Suprapubic skin (tissue), 4 donors: ENCODE data around the gene MCFD2. TPM values are rescaled to one million over a fixed set of nuclear protein-coding genes. Genes with fewer than 3 reads are reported as not detected.

Source experiments
- DNase-seq, 2 donors: peaks; one replicate each; pipeline ENCODE4 v3.0.0-alpha.2; 2019; ENCODE audit warnings: low spot score in 2 of 2
- H3K27ac ChIP-seq: fragments of 200-600 bp; sonication (generic); one replicate; pipeline ENCODE4 v1.5.1; 2019
- H3K27me3 ChIP-seq: fragments of 200-600 bp; sonication (generic); one replicate; pipeline ENCODE4 v1.5.1; 2019
- H3K36me3 ChIP-seq: fragments of 200-600 bp; sonication (generic); one replicate; pipeline ENCODE4 v1.5.1; 2019
- H3K4me1 ChIP-seq: fragments of 200-600 bp; sonication (generic); one replicate; pipeline ENCODE4 v1.5.1; 2019
- H3K4me3 ChIP-seq: fragments of 200-600 bp; sonication (generic); one replicate; pipeline ENCODE4 v1.5.1; 2019; ENCODE audit warnings: mild to moderate bottlenecking
- H3K9me3 ChIP-seq: fragments of 200-600 bp; sonication (generic); one replicate; pipeline ENCODE4 v1.5.1; 2019
- EP300 ChIP-seq: sonication (generic); formaldehyde crosslinking; IDR thresholded peaks from one replicate; pipeline ENCODE4 v1.6.1; 2017; ENCODE audit warnings: antibody characterized with exemption
- POLR2A ChIP-seq, 2 donors: fragments of 450-650 bp; IDR thresholded peaks; one replicate each; pipeline ENCODE4 v1.6.1; 2017; ENCODE audit warnings: antibody characterized with exemption in 2 of 2, mild to moderate bottlenecking in 2 of 2, moderate library complexity in 2 of 2
- POLR2AphosphoS5 ChIP-seq, 3 donors: sonication (generic); formaldehyde crosslinking; IDR thresholded peaks; one replicate each; pipeline ENCODE4 v1.6.1; 2017; ENCODE audit warnings: antibody characterized with exemption in 3 of 3
- WGBS: methylation state at CpG from one replicate; pipeline ENCODE4 v1.1.5; 2018; 5-methylcytosine and 5-hydroxymethylcytosine counted together
- total RNA-seq, 4 donors: library from RNA; depleted of rRNA; stranded (reverse); fragments of >200 nt; gene quantifications; one replicate each; pipeline ENCODE4 v1.1.0, GENCODE V29; 2016
- TF ChIP-seq, protein P1 (sequence below), 2 donors: fragments of 200-600 bp in 1 of 2; fragments of 450-650 bp in 1 of 2; sonication (generic) in 1 of 2; IDR thresholded peaks; one replicate each; pipeline ENCODE4 v1.5.1; 2016 to 2019; ENCODE audit warnings: antibody characterized with exemption in 2 of 2, mild to moderate bottlenecking in 1 of 2, moderate library complexity in 1 of 2

Gene MCFD2
- total RNA-seq, 4 donors from 2014 or later = 40.5 to 42.4 (median 41.6) TPM

DNA sequence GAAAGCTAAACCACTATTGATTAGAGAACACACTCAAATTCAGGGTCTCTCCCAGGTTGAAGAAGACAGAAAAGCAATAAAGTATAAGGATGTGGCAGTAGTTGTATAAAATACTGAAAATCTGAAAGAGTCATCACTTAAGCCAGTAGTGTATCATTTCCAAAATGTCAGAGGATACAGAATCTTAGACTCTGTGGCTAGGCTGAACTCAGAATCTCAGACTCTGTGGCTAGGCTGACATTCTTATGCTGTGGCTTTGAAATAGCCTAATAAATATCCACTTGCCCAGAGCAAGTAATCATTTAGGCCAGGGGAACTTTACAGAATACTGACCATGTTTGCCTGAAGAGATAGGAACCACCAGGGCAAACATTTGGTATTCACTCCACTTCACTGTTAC, 13.1 kb downstream of the MCFD2 start:
- Histone ChIP-seq H3K36me3 (peaks cover 36% of the 10 kb centered on the region), H3K27ac (no peak overlapping the region), H3K4me3 (no peak overlapping the region), H3K4me1 (no peaks in the 10 kb centered on the region), H3K27me3 (no peaks in the 10 kb centered on the region), H3K9me3 (no peaks in the 10 kb centered on the region)
- TF ChIP-seq POLR2A (IDR thresholded peaks at IDR 0.05) (no peak), POLR2AphosphoS5 (IDR thresholded peaks at IDR 0.05) (no peak), EP300 (no peak)
- TF ChIP-seq, protein P1, sequence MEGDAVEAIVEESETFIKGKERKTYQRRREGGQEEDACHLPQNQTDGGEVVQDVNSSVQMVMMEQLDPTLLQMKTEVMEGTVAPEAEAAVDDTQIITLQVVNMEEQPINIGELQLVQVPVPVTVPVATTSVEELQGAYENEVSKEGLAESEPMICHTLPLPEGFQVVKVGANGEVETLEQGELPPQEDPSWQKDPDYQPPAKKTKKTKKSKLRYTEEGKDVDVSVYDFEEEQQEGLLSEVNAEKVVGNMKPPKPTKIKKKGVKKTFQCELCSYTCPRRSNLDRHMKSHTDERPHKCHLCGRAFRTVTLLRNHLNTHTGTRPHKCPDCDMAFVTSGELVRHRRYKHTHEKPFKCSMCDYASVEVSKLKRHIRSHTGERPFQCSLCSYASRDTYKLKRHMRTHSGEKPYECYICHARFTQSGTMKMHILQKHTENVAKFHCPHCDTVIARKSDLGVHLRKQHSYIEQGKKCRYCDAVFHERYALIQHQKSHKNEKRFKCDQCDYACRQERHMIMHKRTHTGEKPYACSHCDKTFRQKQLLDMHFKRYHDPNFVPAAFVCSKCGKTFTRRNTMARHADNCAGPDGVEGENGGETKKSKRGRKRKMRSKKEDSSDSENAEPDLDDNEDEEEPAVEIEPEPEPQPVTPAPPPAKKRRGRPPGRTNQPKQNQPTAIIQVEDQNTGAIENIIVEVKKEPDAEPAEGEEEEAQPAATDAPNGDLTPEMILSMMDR (IDR thresholded peaks at IDR 0.05) = no peak
- DNase-seq = no peak

DNA sequence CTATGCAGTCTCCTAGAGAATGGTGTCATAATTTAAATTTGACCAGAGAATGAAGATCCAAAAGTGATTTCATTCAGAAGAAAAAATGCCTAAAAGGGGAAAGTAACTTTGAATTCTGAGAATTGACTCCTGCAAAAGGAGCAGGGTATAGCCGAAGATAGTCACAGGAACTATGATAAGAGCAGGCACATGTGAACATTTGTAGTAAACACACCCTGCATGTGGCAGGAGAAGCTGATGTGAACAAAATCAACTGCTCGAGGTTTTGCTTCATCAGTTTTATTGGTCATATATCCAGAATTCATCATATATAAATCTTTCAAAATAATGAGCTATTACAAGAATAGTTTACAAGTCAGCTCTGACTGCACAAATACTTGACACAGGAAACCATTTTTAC, 14.0 kb downstream of the MCFD2 start:
- Histone ChIP-seq H3K36me3 (peaks cover 27% of the 10 kb centered on the region), H3K27ac (no peak overlapping the region), H3K4me1 (no peaks in the 10 kb centered on the region), H3K27me3 (no peaks in the 10 kb centered on the region), H3K9me3 (no peaks in the 10 kb centered on the region), H3K4me3 (no peak overlapping the region)
- no peak for DNase-seq
- TF ChIP-seq EP300 (no peak), POLR2A (IDR thresholded peaks at IDR 0.05) (no peak), POLR2AphosphoS5 (IDR thresholded peaks at IDR 0.05) (no peak)
- TF ChIP-seq, protein P1 (IDR thresholded peaks at IDR 0.05) = no peak
- 81% methylated on average over 2 of the region's 2 CpGs for whole genome bisulfite sequencing

DNA sequence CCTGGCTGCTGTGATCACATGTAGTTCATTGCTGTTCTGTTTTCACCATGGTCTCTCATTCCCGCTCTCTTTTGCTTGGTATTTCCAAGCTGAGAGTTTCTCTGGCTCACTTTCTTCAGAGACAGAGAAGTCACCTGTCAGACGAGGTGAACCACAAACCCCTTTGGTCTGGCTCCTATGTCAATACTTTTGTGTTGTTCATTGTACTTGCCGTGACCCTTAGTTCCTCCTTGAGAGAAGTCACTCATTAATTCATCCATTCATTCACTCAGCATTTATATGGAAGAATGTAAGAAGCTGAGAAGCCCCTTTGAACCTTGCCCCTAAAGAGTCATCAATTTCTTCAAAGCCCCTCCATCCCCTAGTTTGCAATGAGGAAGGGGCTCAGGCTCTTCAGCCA, 15.2 kb downstream of the MCFD2 start:
- 79% methylated on average over 3 of the region's 3 CpGs for WGBS
- DNase-seq = no peak
- H3K9me3 ChIP-seq = no peaks in the 10 kb centered on the region
- H3K4me3 ChIP-seq = no peak overlapping the region
- TF ChIP-seq, protein P1 (IDR thresholded peaks at IDR 0.05) = no peak
- TF ChIP-seq EP300 (no peak), POLR2AphosphoS5 (IDR thresholded peaks at IDR 0.05) (no peak), POLR2A (IDR thresholded peaks at IDR 0.05) (no peak)
- no peak overlapping the region for H3K27ac ChIP-seq
- no peaks in the 10 kb centered on the region for H3K27me3 ChIP-seq
- peaks cover 17% of the 10 kb centered on the region for H3K36me3 ChIP-seq
- H3K4me1 ChIP-seq = no peaks in the 10 kb centered on the region

DNA sequence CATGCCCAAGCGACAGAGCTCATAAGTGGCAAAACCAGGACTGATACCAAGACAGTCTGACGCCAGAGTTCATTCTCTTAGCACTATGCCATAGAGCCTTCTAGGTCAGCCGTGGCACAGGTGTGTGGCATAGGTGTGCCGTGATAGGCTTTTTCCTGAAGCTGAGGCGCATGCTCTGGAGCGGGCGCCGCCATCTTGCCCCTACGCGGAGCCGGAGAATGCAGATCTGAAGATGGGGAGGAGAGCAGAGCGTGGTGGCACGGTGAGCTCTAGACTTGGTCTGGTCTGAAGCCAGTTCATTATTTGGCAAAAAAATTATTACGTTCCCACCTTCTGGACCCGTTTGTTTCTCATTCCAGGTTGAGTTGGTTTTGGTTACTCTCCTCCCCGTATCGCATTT, 16.6 kb downstream of the MCFD2 start:
- Histone ChIP-seq H3K27me3 (no peaks in the 10 kb centered on the region), H3K9me3 (no peaks in the 10 kb centered on the region), H3K4me3 (no peak overlapping the region), H3K27ac (no peak overlapping the region), H3K4me1 (no peaks in the 10 kb centered on the region), H3K36me3 (peaks cover 3% of the 10 kb centered on the region)
- DNase-seq = no peak
- WGBS = 94% methylated on average over 17 of the region's 17 CpGs
- no peak for TF ChIP-seq POLR2AphosphoS5 (IDR thresholded peaks at IDR 0.05)
- no peak for TF ChIP-seq POLR2A (IDR thresholded peaks at IDR 0.05)
- TF ChIP-seq, protein P1 (IDR thresholded peaks at IDR 0.05) = no peak
- no peak for TF ChIP-seq EP300

DNA sequence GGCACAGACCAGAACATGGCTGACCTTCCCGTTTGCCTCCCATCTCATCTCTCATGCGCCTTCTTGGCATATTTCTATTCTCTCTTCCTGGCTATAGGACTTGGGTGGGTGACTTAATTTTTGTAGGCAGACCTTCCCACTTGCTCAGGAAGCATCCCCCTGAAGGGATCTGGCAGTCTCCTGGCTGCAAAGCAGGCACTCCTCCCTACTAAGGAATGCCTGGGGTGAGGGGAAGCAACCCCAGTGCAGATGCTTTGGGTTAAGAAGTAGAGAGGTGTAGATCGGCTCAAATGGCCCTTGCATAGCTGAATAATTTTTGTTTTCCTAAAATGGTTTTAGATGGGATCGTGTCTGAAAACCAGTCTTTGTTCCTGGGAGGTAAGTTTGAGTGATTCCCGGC, 17.6 kb downstream of the MCFD2 start:
- 70% methylated on average over 5 of the region's 5 CpGs for WGBS
- no peak for DNase-seq

More for the DNA sequence above, 17.6 kb downstream of the MCFD2 start:
- Histone ChIP-seq H3K4me1 (no peaks in the 10 kb centered on the region), H3K36me3 (no peaks in the 10 kb centered on the region), H3K4me3 (no peak overlapping the region), H3K27me3 (no peaks in the 10 kb centered on the region), H3K9me3 (no peaks in the 10 kb centered on the region), H3K27ac (no peak overlapping the region)
- TF ChIP-seq EP300 = no peak
- no peak for TF ChIP-seq POLR2AphosphoS5 (IDR thresholded peaks at IDR 0.05)
- TF ChIP-seq POLR2A (IDR thresholded peaks at IDR 0.05) = no peak
- TF ChIP-seq, protein P1 (IDR thresholded peaks at IDR 0.05) = no peak
